Right lobe of liver (tissue), 4 donors: ENCODE measurements around the gene CDH12.
"Not testable (repeated sequence)": the region's sequence is repeated elsewhere in the genome, so short reads cannot be mapped to it uniquely, and the experiment has no call there.

Experiments
- CTCF ChIP-seq, 4 donors: fragments of 200-600 bp in 3 of 4; fragments of 450-650 bp in 1 of 4; IDR thresholded peaks; one replicate each; pipeline versions ENCODE4 v1.5.1 to v1.8.0; 2016 to 2022; ENCODE audit warnings: antibody characterized with exemption in 4 of 4, mild to moderate bottlenecking in 2 of 4
- POLR2A ChIP-seq: fragments of 450-650 bp; IDR thresholded peaks from one replicate; pipeline ENCODE4 v1.6.1; 2017; ENCODE audit warnings: antibody characterized with exemption, mild to moderate bottlenecking
- donor health status: DM: no; HTN: no; CAD: no.
- donor health status: DM: no; HTN: no; CAD: no.
- donor health status: DM: no; HTN: yes; CAD: no.

GRCh38 chr5:22139662-22140300, 713.4 kb downstream of the CDH12 start:
- TF ChIP-seq CTCF (IDR thresholded peaks at IDR 0.05); POLR2A: not testable (repeated sequence)
